ENCODE results near the gene INVS.
"Not testable (repeated sequence)": the region's sequence is repeated elsewhere in the genome, so short reads cannot be mapped to it uniquely, and the experiment has no call there.

Gene INVS

DNA sequence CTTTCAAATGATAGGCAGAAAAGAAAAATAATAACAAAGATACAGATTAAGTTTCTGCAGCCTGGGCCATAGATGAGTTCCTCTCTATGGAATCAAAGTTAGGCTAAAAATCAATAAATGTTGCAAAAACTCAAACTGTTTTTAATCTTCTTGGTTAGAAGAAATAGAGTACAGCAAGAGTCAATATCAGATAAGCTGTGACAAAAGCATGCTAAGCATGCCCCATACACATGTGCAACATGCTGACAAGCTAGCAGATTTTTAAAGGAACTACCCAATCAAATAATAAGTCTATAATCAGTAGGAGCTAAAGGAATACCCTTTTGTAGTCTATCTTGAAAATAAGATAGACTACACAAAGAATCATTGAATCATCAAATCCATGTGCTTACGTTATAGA is 7.0 kb upstream of the INVS start:
- no peak for DNase-seq (ENCODE audit: low read depth)
- H3K4me3 ChIP-seq (ENCODE audit: low read depth, low read length) = no peak overlapping the region
- TF ChIP-seq, protein P1, sequence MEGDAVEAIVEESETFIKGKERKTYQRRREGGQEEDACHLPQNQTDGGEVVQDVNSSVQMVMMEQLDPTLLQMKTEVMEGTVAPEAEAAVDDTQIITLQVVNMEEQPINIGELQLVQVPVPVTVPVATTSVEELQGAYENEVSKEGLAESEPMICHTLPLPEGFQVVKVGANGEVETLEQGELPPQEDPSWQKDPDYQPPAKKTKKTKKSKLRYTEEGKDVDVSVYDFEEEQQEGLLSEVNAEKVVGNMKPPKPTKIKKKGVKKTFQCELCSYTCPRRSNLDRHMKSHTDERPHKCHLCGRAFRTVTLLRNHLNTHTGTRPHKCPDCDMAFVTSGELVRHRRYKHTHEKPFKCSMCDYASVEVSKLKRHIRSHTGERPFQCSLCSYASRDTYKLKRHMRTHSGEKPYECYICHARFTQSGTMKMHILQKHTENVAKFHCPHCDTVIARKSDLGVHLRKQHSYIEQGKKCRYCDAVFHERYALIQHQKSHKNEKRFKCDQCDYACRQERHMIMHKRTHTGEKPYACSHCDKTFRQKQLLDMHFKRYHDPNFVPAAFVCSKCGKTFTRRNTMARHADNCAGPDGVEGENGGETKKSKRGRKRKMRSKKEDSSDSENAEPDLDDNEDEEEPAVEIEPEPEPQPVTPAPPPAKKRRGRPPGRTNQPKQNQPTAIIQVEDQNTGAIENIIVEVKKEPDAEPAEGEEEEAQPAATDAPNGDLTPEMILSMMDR (IDR thresholded peaks at IDR 0.05; ENCODE audit: low read depth, low read length, missing control alignments) = no peak

DNA sequence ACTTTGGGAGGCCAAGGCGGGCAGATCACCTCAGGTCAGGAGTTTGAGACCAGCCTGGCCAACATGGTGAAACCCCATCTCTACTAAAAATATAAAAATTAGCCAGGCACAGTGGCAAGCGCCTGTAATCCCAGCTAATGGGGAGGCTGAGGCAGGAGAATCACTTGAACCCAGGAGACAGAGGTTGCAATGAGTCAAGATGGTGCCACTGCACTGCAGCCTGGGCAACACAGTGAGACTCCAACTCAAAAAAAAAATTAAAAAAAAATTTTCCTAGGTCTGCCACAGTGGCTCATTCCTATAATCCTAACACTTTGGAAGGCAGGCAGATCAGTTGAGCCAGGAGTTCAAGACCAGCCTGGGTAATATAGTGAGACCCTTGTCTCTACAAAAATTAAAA is 4.6 kb upstream of the INVS start:
- not testable (repeated sequence) for H3K4me3 ChIP-seq (ENCODE audit: low read depth, low read length); DNase-seq (ENCODE audit: low read depth)

- TF ChIP-seq, protein P1 (IDR thresholded peaks at IDR 0.05; ENCODE audit: low read depth, low read length, missing control alignments) = no peak
- peak overlapping the region; percentile 4; the same call in 1 of the 2 replicates for H3K4me3 ChIP-seq (ENCODE audit: low read depth, low read length)
- DNase-seq (ENCODE audit: low read depth) = no peak
These were observed 2.6 kb upstream of the INVS start for GRCh38 chr9:100096378-100096916.

- TF ChIP-seq, protein P1 (IDR thresholded peaks at IDR 0.05; ENCODE audit: low read depth, low read length, missing control alignments) = no peak
- peak overlapping the region; percentile 90 for H3K4me3 ChIP-seq (ENCODE audit: low read depth, low read length)
- no peak for DNase-seq (ENCODE audit: low read depth)
These were observed 777 bp upstream of the INVS start for GRCh38 chr9:100098046-100098886.

GRCh38 chr9:100099722-100100042 is 639 bp downstream of the INVS start:
- no peak for DNase-seq (ENCODE audit: low read depth)
- H3K4me3 ChIP-seq (ENCODE audit: low read depth, low read length) = peak overlapping the region; percentile 90
- TF ChIP-seq, protein P1 (IDR thresholded peaks at IDR 0.05; ENCODE audit: low read depth, low read length, missing control alignments) = no peak

- H3K4me3 ChIP-seq (ENCODE audit: low read depth, low read length) = peak overlapping the region; percentile 90; the same call in 1 of the 2 replicates
- no peak for DNase-seq (ENCODE audit: low read depth)
- TF ChIP-seq, protein P1 (IDR thresholded peaks at IDR 0.05; ENCODE audit: low read depth, low read length, missing control alignments) = no peak
These were observed 1.2 kb downstream of the INVS start for GRCh38 chr9:100100146-100100667.

GRCh38 chr9:100101608-100102007 is 2.6 kb downstream of the INVS start:
- H3K4me3 ChIP-seq (ENCODE audit: low read depth, low read length) = no peak overlapping the region
- TF ChIP-seq, protein P1 (IDR thresholded peaks at IDR 0.05; ENCODE audit: low read depth, low read length, missing control alignments) = no peak
- DNase-seq (ENCODE audit: low read depth) = no peak
